SK-N-SH (cell line): ENCODE data around the gene TANGO6. TPM values are rescaled to one million over a fixed set of nuclear protein-coding genes. Genes with fewer than 3 reads are reported as not detected.

ENCODE experiments used
- CTCF ChIA-PET: fragments of 300-600, 350-600 bp; formaldehyde crosslinking; extraction: SDS; loops from one replicate; lab custom pipeline; 2021; lab: Yijun Ruan, JAX
- POLR2A ChIA-PET: fragments of 350-600 bp; sonication (Branson Sonifier 250); formaldehyde crosslinking; extraction: SDS; loops from one replicate; lab custom pipeline; 2020; ENCODE audit warnings: antibody characterized with exemption, inconsistent platforms; lab: Yijun Ruan, JAX
- DNase-seq: peaks from one replicate; pipeline ENCODE4 v3.0.0; 2012
- H2AFZ ChIP-seq: fragments of 200-600 bp; sonication (generic); 2 replicates; pipeline ENCODE4 v1.8.1; 2016; ENCODE audit warnings: antibody characterized with exemption, mild to moderate bottlenecking, low read depth
- H3F3A ChIP-seq: fragments of 200-600 bp; sonication (generic); replicated peaks from 2 replicates; pipeline ENCODE3; 2016; ENCODE audit warnings: antibody characterized with exemption, mild to moderate bottlenecking; ENCODE audit not compliant: insufficient read depth
- H3K27ac ChIP-seq, 2 experiments: fragments of 200-500 bp in 1 of 2; fragments of 200-600 bp in 1 of 2; sonication (Bioruptor generic) in 1 of 2; sonication (generic), shearing (Covaris generic) in 1 of 2; 2 replicates each; pipeline versions ENCODE4 v1.5.1 to v1.6.1; 2014 to 2016; ENCODE audit warnings: low read depth in 2 of 2, inconsistent platforms in 1 of 2, low read length in 1 of 2, mild to moderate bottlenecking in 1 of 2, mixed read lengths in 1 of 2
- H3K27me3 ChIP-seq: fragments of 200-600 bp; sonication (generic), shearing (Covaris generic); 2 replicates; pipeline ENCODE4 v1.6.1; 2016; ENCODE audit warnings: mixed run types; ENCODE audit not compliant: insufficient read depth
- H3K36me3 ChIP-seq, 2 experiments: fragments of 200-500 bp in 1 of 2; fragments of 200-600 bp in 1 of 2; sonication (Bioruptor generic) in 1 of 2; sonication (generic) in 1 of 2; replicated peaks in 1 of 2; 2 replicates each; pipeline versions ENCODE3 to v1.5.1; 2014 to 2016; ENCODE audit warnings: low read length in 1 of 2, mild to moderate bottlenecking in 1 of 2; ENCODE audit not compliant: insufficient read depth in 2 of 2, control insufficient read depth in 1 of 2
- H3K4me1 ChIP-seq, 2 experiments: fragments of 200-500 bp in 1 of 2; fragments of 200-600 bp in 1 of 2; sonication (Bioruptor generic) in 1 of 2; sonication (generic), shearing (Covaris generic) in 1 of 2; 2 replicates each; pipeline versions ENCODE4 v1.5.1 to v1.6.1; 2014 to 2016; ENCODE audit warnings: low read depth in 1 of 2, low read length in 1 of 2, mixed run types in 1 of 2; ENCODE audit not compliant: insufficient read depth in 2 of 2, control insufficient read depth in 1 of 2
- H3K4me2 ChIP-seq: fragments of 200-600 bp; sonication (generic), shearing (Covaris generic); 2 replicates; pipeline ENCODE4 v1.6.1; 2017; ENCODE audit warnings: mixed run types
- H3K4me3 ChIP-seq, 2 experiments: fragments of 200-500 bp in 1 of 2; fragments of 200-600 bp in 1 of 2; sonication (Bioruptor generic) in 1 of 2; sonication (generic), shearing (Covaris generic) in 1 of 2; 2 replicates each; pipeline versions ENCODE4 v1.5.1 to v1.8.1; 2014 to 2016; ENCODE audit warnings: low read depth in 2 of 2, inconsistent platforms in 1 of 2, low read length in 1 of 2, mild to moderate bottlenecking in 1 of 2, mixed read lengths in 1 of 2, moderate library complexity in 1 of 2
- H3K79me2 ChIP-seq: fragments of 200-600 bp; sonication (generic); 2 replicates; pipeline ENCODE4 v1.8.1; 2017; ENCODE audit warnings: mild to moderate bottlenecking; ENCODE audit not compliant: insufficient read depth
- H3K9ac ChIP-seq: fragments of 200-600 bp; sonication (generic); 2 replicates; pipeline ENCODE4 v1.6.1; 2017; ENCODE audit warnings: mixed run types
- H3K9me2 ChIP-seq: fragments of 200-600 bp; sonication (generic); 2 replicates; pipeline ENCODE4 v1.6.1; 2017; ENCODE audit warnings: mixed run types
- H3K9me3 ChIP-seq: fragments of 200-600 bp; sonication (generic); 2 replicates; pipeline ENCODE4 v1.6.1; 2017; ENCODE audit warnings: mixed run types, mild to moderate bottlenecking, moderate library complexity
- H4K20me1 ChIP-seq: fragments of 200-600 bp; sonication (generic); 2 replicates; pipeline ENCODE4 v1.6.1; 2017; ENCODE audit warnings: mild to moderate bottlenecking, mixed run types; ENCODE audit not compliant: insufficient read depth
- CHD2 ChIP-seq: fragments of 150-350 bp; IDR thresholded peaks from 2 replicates; pipeline ENCODE4 v1.6.1; 2018; ENCODE audit warnings: low read length; ENCODE audit not compliant: partially characterized antibody
- ELF1 ChIP-seq: IDR thresholded peaks from 2 replicates; pipeline ENCODE4 v1.4.0; 2012
- EP300 ChIP-seq, 2 experiments: IDR thresholded peaks; 2 replicates each; pipeline versions ENCODE4 v1.4.0 to v1.6.1; 2012; ENCODE audit warnings: borderline replicate concordance in 1 of 2, low read depth in 1 of 2, low read length in 1 of 2
- FOXM1 ChIP-seq: IDR thresholded peaks from 2 replicates; pipeline ENCODE4 v1.4.0; 2012; ENCODE audit warnings: low read depth, mild to moderate bottlenecking
- MXI1 ChIP-seq: IDR thresholded peaks from 2 replicates; pipeline ENCODE4 v1.6.1; 2012; ENCODE audit warnings: mild to moderate bottlenecking, low read depth, low read length, improper control_type of control experiment
- NFIC ChIP-seq: IDR thresholded peaks from 2 replicates; pipeline ENCODE4 v1.4.0; 2012; ENCODE audit warnings: borderline replicate concordance
- POLR2AphosphoS5 ChIP-seq: IDR thresholded peaks from 2 replicates; pipeline ENCODE4 v1.6.1; 2012; ENCODE audit warnings: low read depth, low read length
- RAD21 ChIP-seq: IDR thresholded peaks from 2 replicates; pipeline ENCODE4 v1.6.1; 2012; ENCODE audit warnings: mild to moderate bottlenecking, low read length
- RCOR1 ChIP-seq: fragments of 150-350 bp; IDR thresholded peaks from 2 replicates; pipeline ENCODE4 v1.6.1; 2017; ENCODE audit warnings: antibody characterized with exemption, low read length
- RFX5 ChIP-seq: IDR thresholded peaks from 2 replicates; pipeline ENCODE4 v1.6.1; 2012; ENCODE audit warnings: mild to moderate bottlenecking, improper control_type of control experiment, low read length
- SIN3A ChIP-seq: IDR thresholded peaks from 2 replicates; pipeline ENCODE4 v1.6.1; 2012; ENCODE audit warnings: low read depth, mild to moderate bottlenecking, low read length, moderate library complexity, borderline replicate concordance
- SMC3 ChIP-seq: IDR thresholded peaks from 2 replicates; pipeline ENCODE4 v1.6.1; 2012; ENCODE audit warnings: low read depth, low read length, improper control_type of control experiment
- TAF1 ChIP-seq: IDR thresholded peaks from 2 replicates; pipeline ENCODE4 v1.6.1; 2012; ENCODE audit warnings: low read depth, mild to moderate bottlenecking, low read length, moderate library complexity, borderline replicate concordance
- YY1 ChIP-seq: IDR thresholded peaks from 2 replicates; pipeline ENCODE4 v1.4.0; 2012; ENCODE audit warnings: low read depth, mild to moderate bottlenecking
- ZBTB33 ChIP-seq: IDR thresholded peaks from 2 replicates; pipeline ENCODE4 v1.4.0; 2012; ENCODE audit warnings: low read depth, borderline replicate concordance
- WGBS: methylation state at CpG from one replicate; pipeline ENCODE4 v1.1.6; 2017; ENCODE audit warnings: low lambda C conversion rate; 5-methylcytosine and 5-hydroxymethylcytosine counted together
- polyA plus RNA-seq, 3 experiments: library from polyadenylated mRNA; depleted of rRNA; stranded (reverse); fragments of >200 nt; gene quantifications; 2 replicates each; pipeline ENCODE4 v1.2.3, GENCODE V29; 2012
- TF ChIP-seq, protein P1 (sequence below): fragments of 200-600 bp; sonication (generic); IDR thresholded peaks from 2 replicates; pipeline ENCODE4 v1.6.1; 2017; ENCODE audit warnings: antibody characterized with exemption, mild to moderate bottlenecking, moderate library complexity
- TF ChIP-seq, protein P2 (sequence below): fragments of 150-350 bp; IDR thresholded peaks from 2 replicates; pipeline ENCODE4 v1.6.1; 2016; ENCODE audit warnings: mild to moderate bottlenecking, low read depth, low read length

TANGO6 gene
- polyA plus RNA-seq, 1 of the 3 experiments (the other 2 are of a cell fraction) = 5.5 TPM

DNA sequence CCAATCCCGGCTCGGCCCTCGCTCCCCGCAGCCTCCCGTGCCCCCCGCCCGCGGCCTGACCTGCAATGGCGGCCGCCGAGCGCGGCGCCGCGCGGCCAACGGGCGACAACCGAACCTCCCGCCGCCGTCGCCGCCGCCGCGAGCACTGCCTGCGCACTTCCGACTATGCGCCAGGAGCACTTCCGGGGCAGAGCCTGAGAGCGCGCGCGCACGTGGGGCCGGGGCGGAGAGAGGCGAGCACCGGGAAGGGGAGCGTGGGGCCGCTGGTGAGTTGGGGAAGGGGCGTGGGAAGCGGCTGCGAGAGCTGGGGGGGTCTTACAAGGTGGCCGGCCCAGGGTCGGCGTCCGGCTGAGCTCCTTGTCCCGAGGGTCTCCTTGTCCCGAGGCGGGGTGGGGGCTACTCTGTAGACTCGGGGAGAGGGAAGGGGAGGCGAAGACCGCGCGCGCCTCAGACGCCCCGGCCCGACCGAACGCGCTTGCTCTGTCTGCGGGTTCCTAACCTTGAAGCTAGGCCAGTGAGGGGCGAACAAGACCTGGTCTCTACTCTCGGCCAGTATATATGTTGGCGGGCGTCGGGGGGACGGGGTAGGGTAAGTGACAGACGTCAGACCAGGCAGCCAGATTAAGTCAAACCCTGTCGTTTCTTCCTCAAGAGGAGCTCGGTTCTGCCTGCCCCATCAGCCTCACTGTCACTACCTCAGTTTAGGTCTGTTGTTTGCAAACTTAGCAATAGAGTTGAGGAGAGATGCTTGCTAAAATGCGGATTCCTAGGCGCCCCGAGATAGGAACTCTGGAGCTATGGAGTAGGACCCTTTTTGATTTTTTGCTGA lies 289.3 kb downstream of the TANGO6 start, which contains the start of the genes CHTF8 and UTP4 (continued):
- TF ChIP-seq ZBTB33 (no peak), FOXM1 (no peak), RCOR1 (no peak), ELF1 (peak; percentile 81), TAF1 (peak; percentile 61), EP300 (IDR thresholded peaks at IDR 0.05; ENCODE audit: borderline replicate concordance in 1 of 2, low read depth in 1 of 2, low read length in 1 of 2) (0 out of 4 replicates have a peak, but pooled peaks of 1 of the 2 experiments have one; percentile 8), SIN3A (peak; percentile 79; the same call in 1 of the 2 replicates), YY1 (no peak), MXI1 (peak; percentile 98)
- TF ChIP-seq, protein P1, sequence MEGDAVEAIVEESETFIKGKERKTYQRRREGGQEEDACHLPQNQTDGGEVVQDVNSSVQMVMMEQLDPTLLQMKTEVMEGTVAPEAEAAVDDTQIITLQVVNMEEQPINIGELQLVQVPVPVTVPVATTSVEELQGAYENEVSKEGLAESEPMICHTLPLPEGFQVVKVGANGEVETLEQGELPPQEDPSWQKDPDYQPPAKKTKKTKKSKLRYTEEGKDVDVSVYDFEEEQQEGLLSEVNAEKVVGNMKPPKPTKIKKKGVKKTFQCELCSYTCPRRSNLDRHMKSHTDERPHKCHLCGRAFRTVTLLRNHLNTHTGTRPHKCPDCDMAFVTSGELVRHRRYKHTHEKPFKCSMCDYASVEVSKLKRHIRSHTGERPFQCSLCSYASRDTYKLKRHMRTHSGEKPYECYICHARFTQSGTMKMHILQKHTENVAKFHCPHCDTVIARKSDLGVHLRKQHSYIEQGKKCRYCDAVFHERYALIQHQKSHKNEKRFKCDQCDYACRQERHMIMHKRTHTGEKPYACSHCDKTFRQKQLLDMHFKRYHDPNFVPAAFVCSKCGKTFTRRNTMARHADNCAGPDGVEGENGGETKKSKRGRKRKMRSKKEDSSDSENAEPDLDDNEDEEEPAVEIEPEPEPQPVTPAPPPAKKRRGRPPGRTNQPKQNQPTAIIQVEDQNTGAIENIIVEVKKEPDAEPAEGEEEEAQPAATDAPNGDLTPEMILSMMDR = no peak

DNA sequence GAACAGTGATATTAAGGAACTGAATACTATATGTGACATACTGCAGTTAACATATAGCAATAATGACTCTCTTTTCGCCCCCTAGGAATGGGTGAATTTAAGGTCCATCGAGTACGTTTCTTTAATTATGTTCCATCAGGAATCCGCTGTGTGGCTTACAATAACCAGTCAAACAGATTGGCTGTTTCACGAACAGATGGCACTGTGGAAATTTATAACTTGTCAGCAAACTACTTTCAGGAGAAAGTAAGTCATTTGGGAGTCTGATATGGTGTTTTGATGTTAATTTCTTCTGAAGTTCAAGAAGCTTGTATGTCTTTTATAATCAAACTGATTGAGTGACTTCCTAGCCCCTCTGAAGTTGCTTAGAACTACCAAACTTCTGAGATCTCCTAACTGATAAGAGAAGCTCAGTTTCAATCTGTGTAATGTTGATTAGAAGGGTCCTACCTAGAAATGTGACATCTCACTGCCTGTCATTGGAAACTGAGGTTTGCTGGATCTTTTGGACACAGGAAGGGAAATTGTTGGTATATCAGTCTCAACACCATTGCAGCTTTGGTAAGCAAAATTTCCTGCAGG lies 290.1 kb downstream of the TANGO6 start:
- H3K9ac ChIP-seq = peak overlapping the region; percentile 73
- H3K4me3 ChIP-seq = peak overlapping the region; percentile 85 to 88
- peaks cover 96% of the 10 kb centered on the region for H3K79me2 ChIP-seq
- H3K27me3 ChIP-seq = no peaks in the 10 kb centered on the region
- peak overlapping the region in 1 of 2 experiments; percentile 93; a peak in 1 of 4 replicates for H3K27ac ChIP-seq
- no peak for DNase-seq
- peaks cover 23% of the 10 kb centered on the region for H4K20me1 ChIP-seq
- WGBS = 2% methylated on average over 5 of the region's 5 CpGs
- peaks cover 32 to 40% of the 10 kb centered on the region in 2 experiments for H3K36me3 ChIP-seq
- peak overlapping the region; percentile 77 for H3K4me2 ChIP-seq
- no peaks in the 10 kb centered on the region for H3K9me2 ChIP-seq
- ChIA-PET POLR2A (interaction anchor here (0.6 to 1.8 kb wide), 4 partner anchors 7 to 154 kb away, joined by 3 to 5 read pairs (median 4); no protein-coding TSS in a partner anchor), CTCF (interaction anchor here (1.5 to 2.7 kb wide), 6 partner anchors 9 to 605 kb away, joined by 6 to 17 read pairs (median 8); partner anchors contain the start of gene TANGO6)
- peaks cover 11 to 14% of the 10 kb centered on the region in 2 experiments; a peak in 3 of 4 replicates for H3K4me1 ChIP-seq
- H2AFZ ChIP-seq = peak overlapping the region; percentile 80; the same call in 1 of the 2 replicates
- no peaks in the 10 kb centered on the region for H3K9me3 ChIP-seq
- H3F3A ChIP-seq = peaks cover 4% of the 10 kb centered on the region
- no peak for TF ChIP-seq RFX5
- no peak for TF ChIP-seq EP300 (IDR thresholded peaks at IDR 0.05; ENCODE audit: borderline replicate concordance in 1 of 2, low read depth in 1 of 2, low read length in 1 of 2)
- TF ChIP-seq, protein P1 = no peak
- TF ChIP-seq NFIC = no peak
- TF ChIP-seq, protein P2, sequence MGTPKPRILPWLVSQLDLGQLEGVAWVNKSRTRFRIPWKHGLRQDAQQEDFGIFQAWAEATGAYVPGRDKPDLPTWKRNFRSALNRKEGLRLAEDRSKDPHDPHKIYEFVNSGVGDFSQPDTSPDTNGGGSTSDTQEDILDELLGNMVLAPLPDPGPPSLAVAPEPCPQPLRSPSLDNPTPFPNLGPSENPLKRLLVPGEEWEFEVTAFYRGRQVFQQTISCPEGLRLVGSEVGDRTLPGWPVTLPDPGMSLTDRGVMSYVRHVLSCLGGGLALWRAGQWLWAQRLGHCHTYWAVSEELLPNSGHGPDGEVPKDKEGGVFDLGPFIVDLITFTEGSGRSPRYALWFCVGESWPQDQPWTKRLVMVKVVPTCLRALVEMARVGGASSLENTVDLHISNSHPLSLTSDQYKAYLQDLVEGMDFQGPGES = no peak
- TF ChIP-seq POLR2AphosphoS5 = no peak
- TF ChIP-seq RAD21 = no peak
- TF ChIP-seq CHD2 = no peak
- TF ChIP-seq SMC3 = no peak
- no peak for TF ChIP-seq MXI1
